ENCODE data around the gene RFNG. TPM values are rescaled to one million over a fixed set of nuclear protein-coding genes. Genes with fewer than 3 reads are reported as not detected.

The RFNG gene
- total RNA-seq, 1 donor from 2014 or later: 21.6 TPM

GRCh38 chr17:82089723-82090548 is 38.3 kb upstream of the RFNG start:
- ATAC-seq: no peak

DNA sequence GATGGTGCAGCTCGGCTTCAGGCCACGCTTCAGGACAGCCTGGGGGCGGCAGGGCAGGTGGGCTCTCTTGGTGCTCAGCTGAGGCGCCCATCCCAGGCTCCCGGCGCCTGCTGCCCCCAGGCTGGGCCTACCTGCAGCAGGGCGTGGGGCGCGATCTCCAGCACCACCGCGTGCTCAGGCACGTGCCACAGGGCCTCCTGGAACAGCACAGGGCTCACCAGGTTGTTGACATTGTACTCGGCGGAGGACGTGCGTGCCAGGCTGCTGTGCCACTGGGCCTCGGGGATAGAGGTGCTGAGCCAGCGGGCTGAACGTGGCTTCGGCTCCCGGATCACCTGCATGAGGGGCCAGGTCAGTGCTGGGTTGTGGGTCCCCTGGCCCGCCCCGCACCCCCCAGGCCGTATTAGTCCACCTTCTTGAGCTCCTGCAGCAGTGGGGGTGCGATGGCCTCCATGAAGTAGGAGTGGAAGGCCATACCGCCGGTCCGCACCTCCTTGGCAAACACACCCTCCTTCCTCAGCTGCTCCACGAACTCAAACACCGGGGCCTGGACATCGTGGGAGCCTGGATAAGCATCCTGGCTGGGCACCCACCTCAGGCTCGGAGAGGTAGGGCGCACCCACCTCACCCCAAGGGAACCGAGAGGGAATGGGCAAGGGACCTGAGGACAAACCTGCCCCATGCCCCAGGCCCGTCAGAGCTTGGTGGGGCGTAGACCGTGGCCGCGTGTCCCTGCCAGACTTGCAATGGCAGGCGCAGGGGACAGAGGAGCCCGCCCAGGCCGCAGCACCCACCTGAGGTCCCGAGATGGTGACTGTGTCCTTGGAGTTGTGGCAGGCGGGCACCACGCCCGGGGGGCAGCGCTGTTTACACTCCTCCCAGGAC is 37.5 kb upstream of the RFNG start:
- ATAC-seq: no peak

DNA sequence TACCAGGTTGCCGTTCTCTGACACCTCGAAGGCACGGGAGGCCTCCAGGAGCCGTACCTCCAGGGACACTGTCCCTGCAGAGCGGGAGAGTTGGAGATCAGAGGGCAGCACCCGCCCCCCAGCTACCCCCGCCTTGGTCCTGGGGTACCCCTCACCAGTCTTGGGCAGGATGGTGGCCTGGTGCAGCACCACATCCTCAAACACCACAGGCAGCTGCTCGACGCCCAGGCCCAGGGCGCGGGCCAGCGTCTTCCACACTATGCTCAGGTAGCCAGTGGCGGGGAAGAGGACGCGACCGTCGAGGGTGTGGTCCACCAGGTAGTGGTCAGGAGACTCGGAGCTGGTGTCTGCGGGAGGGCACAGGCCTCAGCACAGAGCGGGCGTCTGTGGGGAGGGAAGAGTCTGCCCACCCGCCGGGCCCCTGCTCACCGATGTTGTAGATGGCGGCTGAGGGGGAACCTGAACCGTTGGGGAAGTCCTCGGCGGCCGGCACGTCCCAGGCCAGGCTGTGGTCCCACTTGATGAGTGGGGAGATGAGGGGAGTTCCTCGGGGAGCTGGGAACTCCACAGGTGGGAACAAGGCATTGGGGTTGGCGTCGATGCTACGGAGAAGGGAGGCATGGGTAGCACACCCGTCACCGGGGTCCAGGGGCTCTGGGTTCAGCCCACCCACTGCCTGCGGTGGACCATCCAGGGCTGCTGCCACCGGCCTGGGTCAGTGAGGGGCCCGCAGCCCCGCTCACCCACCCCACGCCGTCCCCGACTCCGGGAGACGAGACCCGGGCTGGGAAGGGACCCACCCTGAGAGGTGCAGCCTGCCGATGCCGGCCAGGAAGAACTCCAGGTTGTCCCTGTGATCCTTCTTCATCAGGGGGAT is 36.6 kb upstream of the RFNG start:
- ATAC-seq: no peak

- ATAC-seq: no peak
Measured at GRCh38 chr17:82086941-82087906, 35.6 kb upstream of the RFNG start.

DNA sequence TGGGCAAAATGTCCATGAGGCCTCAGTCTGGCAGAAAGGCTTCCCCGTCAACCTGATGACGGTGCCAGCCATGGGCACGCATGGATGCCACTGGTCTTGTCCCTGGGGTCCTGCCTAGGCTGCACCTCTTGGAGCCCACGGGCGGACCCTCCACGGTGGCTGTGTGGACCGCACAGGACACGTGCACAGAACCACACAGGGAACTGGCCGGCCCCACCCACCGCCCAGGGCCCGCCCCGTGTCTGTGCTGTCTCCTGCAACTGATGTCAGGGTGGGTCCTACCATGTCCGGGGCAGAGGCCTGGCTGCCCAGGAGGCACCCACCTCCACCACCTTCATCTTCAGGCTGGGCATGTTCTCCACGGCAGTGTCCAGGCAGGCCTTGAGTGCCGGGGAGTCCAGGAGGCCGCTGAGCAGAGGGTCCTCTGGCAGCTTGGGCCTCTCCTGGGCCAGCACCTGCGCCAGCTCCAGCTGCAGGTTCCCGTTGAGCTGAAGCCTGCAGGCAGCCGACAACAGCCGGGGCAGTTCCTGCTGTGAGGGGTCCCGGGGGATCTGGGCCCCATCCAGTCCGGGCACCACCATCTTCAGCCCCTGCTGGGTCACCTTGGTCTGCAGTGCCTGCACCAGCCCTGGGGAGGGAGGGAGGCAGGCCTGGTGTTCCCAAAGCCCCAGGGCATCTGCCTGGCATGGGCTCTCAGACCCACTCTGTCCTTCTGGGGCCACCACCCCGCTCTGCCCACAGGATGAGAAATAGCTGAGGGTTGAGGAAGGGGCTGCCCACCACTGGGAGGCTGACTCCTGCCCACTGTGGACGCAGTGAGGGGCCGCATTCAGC is 34.5 kb upstream of the RFNG start:
- no peak for ATAC-seq

GRCh38 chr17:82085031-82085861 is 33.6 kb upstream of the RFNG start:
- ATAC-seq: no peak

GRCh38 chr17:82084373-82085030 is 32.9 kb upstream of the RFNG start:
- ATAC-seq: no peak

DNA sequence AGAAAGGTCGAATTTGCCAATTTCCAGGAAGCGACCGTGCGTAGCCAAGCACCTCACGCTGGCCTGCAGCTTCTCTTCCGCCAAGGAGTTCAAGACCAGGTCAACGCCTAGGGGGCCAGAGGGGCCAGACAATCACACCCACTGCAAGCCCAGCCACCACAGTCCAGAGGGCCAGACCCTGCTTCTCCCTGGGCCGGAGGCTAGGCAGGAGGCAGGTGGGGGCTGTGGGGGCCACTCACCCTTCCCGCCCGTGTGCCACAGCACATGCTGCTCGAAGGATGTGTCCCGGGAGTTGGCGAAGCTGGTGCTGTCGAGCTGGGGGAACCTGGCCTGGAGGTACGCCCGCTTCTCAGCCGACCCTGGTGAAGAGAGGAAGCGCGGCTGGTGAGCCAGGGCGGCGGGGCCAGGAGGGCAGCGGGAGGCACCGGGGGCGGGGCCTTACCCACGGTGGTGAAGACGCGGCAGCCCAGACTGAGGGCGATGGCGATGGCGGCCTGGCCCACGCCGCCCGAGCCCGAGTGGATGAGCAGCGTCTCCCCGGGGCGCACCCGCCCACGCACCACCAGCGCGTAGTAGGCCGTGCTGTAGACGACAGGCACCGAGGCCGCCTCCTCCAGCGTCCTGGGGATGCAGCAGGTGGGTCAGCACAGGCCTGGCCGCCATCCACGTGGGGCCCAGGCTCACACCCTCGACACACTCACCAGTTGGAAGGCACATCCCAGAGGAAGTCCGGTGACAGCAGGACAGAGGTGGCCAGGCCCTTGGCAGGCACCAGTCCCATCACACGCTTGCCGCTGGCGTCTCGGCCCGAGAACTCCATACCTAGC is 32.1 kb upstream of the RFNG start:
- ATAC-seq: no peak

DNA sequence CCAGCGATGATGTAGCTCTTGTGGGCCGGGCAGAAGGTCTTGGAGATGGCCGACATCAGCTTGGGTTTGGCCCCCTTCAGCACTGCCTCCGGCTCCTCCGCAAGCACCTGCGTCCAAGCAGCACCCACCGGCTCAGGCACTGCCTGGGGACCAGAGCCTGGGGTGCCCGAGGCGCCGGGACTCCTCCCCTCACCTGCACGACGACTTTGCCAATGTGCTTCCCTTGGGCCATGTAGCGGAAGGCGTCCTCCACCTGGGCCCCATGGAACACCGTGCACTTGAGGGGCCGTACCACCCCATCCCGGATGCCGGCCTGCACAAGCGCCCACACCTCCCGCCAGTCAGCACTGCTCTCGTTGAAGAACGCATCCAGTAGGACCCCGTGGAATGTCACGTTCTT is 31.4 kb upstream of the RFNG start:
- no peak for ATAC-seq

- ATAC-seq: no peak
Measured at GRCh38 chr17:82082456-82082855, 30.8 kb upstream of the RFNG start.

DNA sequence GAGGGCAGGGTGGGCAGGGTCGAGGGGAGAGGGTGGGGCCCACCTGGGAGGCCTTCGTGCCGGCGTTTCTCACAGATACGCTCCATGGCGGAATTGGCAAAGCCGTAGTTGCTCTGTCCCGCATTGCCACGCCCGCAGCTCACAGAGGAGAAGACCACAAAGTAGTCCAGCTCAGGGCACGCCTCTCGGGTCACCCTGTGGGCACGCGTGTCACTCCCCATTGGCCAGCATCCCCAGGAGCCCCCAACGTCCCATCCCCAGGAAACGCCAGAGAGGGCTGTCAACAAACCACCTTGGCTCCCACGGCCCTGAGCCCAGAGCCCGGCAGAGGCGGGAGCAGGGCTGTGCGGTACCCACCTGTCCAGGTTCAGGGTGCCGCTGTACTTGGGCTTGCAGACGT is 30.4 kb upstream of the RFNG start:
- ATAC-seq: no peak

GRCh38 chr17:82081546-82081945 is 29.9 kb upstream of the RFNG start:
- ATAC-seq: no peak

- no peak for ATAC-seq
Measured at GRCh38 chr17:82080789-82081464, 29.3 kb upstream of the RFNG start.

DNA sequence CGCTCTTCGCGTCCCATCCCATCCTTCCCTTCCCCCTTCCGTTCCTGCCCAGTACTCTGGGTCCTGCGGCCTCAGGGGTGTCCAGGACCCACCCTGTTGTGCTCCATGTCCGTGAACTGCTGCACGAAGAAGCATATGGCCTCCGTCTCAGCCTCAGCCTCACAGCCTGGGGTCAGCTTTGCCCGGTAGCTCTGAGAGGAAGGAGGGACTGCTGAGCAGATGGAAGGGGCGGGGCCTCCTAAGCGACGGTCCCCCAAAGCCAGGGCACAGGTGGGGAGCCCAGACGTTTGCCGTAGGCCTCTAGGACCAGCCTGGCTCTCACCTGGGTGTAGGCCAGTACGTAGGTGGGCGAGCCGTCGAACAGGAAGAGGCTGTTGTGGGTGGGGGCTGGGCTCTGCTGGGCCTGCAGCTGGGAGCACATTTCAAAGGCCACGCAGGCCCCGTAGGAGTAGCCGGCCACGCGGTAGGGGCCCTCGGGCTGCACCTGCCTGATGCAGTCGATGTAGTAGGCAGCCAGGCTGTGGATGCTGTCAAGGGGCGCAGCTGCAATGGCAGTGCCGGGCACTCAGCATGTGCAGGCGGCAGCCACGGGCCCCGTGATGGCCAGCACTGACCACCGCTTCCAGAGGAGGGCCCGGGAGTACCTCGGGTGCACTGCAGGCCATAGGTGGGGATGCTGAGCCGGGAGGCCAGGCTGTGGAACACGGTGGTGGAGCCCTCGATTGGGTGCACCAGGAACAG is 28.6 kb upstream of the RFNG start:
- no peak for ATAC-seq

- no peak for ATAC-seq
Measured at GRCh38 chr17:82079001-82079677, 27.5 kb upstream of the RFNG start.

- ATAC-seq: no peak
Measured at GRCh38 chr17:82078433-82078832, 26.8 kb upstream of the RFNG start.
